Stomach (tissue), 9 donors: ENCODE measurements around the gene TANC1. TPM values are rescaled to one million over a fixed set of nuclear protein-coding genes. Genes with fewer than 3 reads are reported as not detected.

Experiments used
- DNase-seq, 2 donors: peaks; one replicate each; pipeline versions ENCODE4 v3.0.0 to v3.0.0-alpha.2; 2013 to 2019
- H3K27ac ChIP-seq, 5 donors: fragments of 200-600 bp in 4 of 5; sonication (generic) in 4 of 5; one replicate each; pipeline ENCODE4 v1.5.1; 2013 to 2019; ENCODE audit warnings: mild to moderate bottlenecking in 1 of 5, moderate library complexity in 1 of 5
- H3K27me3 ChIP-seq, 3 donors: fragments of 200-600 bp; sonication (generic); one replicate each; pipeline ENCODE4 v1.5.1; 2017 to 2019; ENCODE audit warnings: mixed run types in 1 of 3
- H3K36me3 ChIP-seq, 4 donors: fragments of 200-600 bp; sonication (generic); 1 replicate in 3 of 4; 2 replicates in 1 of 4; pipeline ENCODE4 v1.5.1; 2016 to 2019
- H3K4me1 ChIP-seq, 4 donors: fragments of 200-600 bp; sonication (generic); one replicate each; pipeline ENCODE4 v1.5.1; 2016 to 2019
- H3K4me3 ChIP-seq, 4 donors: fragments of 200-600 bp; sonication (generic) in 3 of 4; one replicate each; pipeline ENCODE4 v1.5.1; 2016 to 2019; ENCODE audit warnings: mild to moderate bottlenecking in 1 of 4
- H3K9me3 ChIP-seq, 4 donors: fragments of 200-600 bp; sonication (generic); one replicate each; pipeline ENCODE4 v1.5.1; 2016 to 2019
- EP300 ChIP-seq: sonication (generic); formaldehyde crosslinking; IDR thresholded peaks from one replicate; pipeline ENCODE4 v1.6.1; 2017; ENCODE audit warnings: antibody characterized with exemption
- POLR2A ChIP-seq, 4 donors: fragments of 450-650 bp; IDR thresholded peaks; one replicate each; pipeline ENCODE4 v1.6.1; 2016; ENCODE audit warnings: antibody characterized with exemption in 4 of 4, control low read depth in 2 of 4, mild to moderate bottlenecking in 1 of 4, moderate library complexity in 1 of 4
- POLR2AphosphoS5 ChIP-seq, 3 donors: sonication (generic); formaldehyde crosslinking; IDR thresholded peaks; one replicate each; pipeline ENCODE4 v1.6.1; 2016; ENCODE audit warnings: antibody characterized with exemption in 3 of 3
- WGBS, 5 donors: extraction: QIAGEN DNeasy Blood & Tissue Kit in 3 of 5; methylation state at CpG; one replicate each; pipeline versions ENCODE4 v1.1.5 to v1.1.7; 2013 to 2018; 5-methylcytosine and 5-hydroxymethylcytosine counted together
- intact Hi-C: fragments of 100-400 bp; cut with DNase I; formaldehyde crosslinking; loops from one replicate; pipeline ENCODE4 v1.15.1; 2023; ENCODE audit warnings: low total_unique reads
- polyA plus RNA-seq, 3 donors: library from polyadenylated mRNA; stranded (reverse); fragments of 200-250 nt; gene quantifications; one replicate each; pipeline ENCODE4 v1.2.3, GENCODE V29; 2013
- total RNA-seq, 5 donors: library from RNA; depleted of rRNA; stranded (reverse); fragments of >200 nt; gene quantifications; one replicate each; pipeline versions ENCODE4 v1.1.0 to v1.2.3, GENCODE V29; 2014 to 2016
- TF ChIP-seq, protein P1 (sequence below), 7 experiments: fragments of 450-650 bp in 4 of 7; fragments of 200-600 bp in 3 of 7; sonication (generic) in 3 of 7; IDR thresholded peaks; one replicate each; pipeline ENCODE4 v1.5.1; 2016 to 2019; ENCODE audit warnings: antibody characterized with exemption in 7 of 7, control low read depth in 2 of 7, mild to moderate bottlenecking in 1 of 7
- donor health status: healthy with polysubstance abuse.
- donor health status: Bipolar disorder and iron deficiency.
- donor health status: healthy.

Gene TANC1
- total and polyA plus RNA-seq, 8 donors: 4.9 to 59.7 (median 37.7) TPM

DNA sequence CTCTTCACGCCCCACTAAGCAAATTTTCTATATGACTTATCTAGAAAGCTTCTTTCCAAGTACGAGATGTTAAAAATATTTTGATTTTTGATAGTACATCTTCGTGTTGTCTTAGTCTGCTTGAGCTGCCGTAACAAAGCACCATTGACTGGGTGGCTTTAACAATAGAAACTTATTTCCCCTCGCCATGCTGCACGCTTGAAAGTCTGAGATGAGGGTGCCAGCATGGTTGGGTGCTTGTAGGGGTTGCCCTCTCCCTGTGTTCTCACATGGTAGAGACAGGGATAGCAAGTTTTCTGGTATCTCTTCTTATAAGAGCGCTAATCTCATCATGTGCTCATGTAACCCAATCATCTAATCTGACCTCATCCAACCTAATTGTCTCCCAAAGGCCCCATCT is 106.2 kb downstream of the TANC1 start:
- Histone ChIP-seq H3K4me3 (no peak overlapping the region), H3K4me1 (peaks cover 4 to 32% (median 24%) of the 10 kb centered on the region in 4 donors), H3K9me3 (no peaks in the 10 kb centered on the region), H3K36me3 (no peaks in the 10 kb centered on the region), H3K27me3 (no peaks in the 10 kb centered on the region), H3K27ac (no peak overlapping the region)
- no peak for TF ChIP-seq POLR2A (IDR thresholded peaks at IDR 0.05)
- no peak for TF ChIP-seq POLR2AphosphoS5 (IDR thresholded peaks at IDR 0.05)
- TF ChIP-seq, protein P1, sequence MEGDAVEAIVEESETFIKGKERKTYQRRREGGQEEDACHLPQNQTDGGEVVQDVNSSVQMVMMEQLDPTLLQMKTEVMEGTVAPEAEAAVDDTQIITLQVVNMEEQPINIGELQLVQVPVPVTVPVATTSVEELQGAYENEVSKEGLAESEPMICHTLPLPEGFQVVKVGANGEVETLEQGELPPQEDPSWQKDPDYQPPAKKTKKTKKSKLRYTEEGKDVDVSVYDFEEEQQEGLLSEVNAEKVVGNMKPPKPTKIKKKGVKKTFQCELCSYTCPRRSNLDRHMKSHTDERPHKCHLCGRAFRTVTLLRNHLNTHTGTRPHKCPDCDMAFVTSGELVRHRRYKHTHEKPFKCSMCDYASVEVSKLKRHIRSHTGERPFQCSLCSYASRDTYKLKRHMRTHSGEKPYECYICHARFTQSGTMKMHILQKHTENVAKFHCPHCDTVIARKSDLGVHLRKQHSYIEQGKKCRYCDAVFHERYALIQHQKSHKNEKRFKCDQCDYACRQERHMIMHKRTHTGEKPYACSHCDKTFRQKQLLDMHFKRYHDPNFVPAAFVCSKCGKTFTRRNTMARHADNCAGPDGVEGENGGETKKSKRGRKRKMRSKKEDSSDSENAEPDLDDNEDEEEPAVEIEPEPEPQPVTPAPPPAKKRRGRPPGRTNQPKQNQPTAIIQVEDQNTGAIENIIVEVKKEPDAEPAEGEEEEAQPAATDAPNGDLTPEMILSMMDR (IDR thresholded peaks at IDR 0.05): no peak
- no peak for TF ChIP-seq EP300
- DNase-seq: no peak
- intact Hi-C loops: no loop called here
- 94 to 99% (median 95%) methylated on average over 7 of the region's 7 CpGs for WGBS, 5 donors

DNA sequence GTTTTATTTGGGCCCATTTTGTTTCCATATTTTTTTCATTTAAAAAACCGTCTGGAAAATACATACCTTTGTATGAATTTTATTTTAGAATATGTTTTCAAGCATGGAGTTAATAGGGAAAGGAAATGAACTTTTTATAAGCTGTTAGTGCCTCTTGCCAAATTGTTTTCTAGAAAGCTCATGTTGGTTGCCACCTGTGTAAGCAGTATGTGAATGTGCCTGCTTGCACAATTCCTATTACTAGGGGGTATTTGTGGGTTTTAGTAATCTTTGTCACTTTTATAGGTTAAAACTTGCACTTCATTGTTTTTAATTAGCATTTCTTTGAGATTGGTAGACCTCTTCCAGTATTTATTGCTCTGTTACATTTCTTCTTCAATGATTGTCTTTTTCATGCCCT is 107.3 kb downstream of the TANC1 start:
- peaks cover 4 to 28% (median 21%) of the 10 kb centered on the region in 4 donors for H3K4me1 ChIP-seq
- H3K36me3 ChIP-seq: no peaks in the 10 kb centered on the region
- H3K4me3 ChIP-seq: no peak overlapping the region
- 64 to 95% (median 85%) methylated on average over 1 of the region's 1 CpG for WGBS, 5 donors
- TF ChIP-seq, protein P1 (IDR thresholded peaks at IDR 0.05): no peak
- no peak for TF ChIP-seq POLR2A (IDR thresholded peaks at IDR 0.05)
- TF ChIP-seq EP300: no peak
- TF ChIP-seq POLR2AphosphoS5 (IDR thresholded peaks at IDR 0.05): no peak
- intact Hi-C loops: no loop called here
- no peaks in the 10 kb centered on the region for H3K9me3 ChIP-seq
- H3K27ac ChIP-seq: no peak overlapping the region
- DNase-seq: no peak
- H3K27me3 ChIP-seq: no peaks in the 10 kb centered on the region

DNA sequence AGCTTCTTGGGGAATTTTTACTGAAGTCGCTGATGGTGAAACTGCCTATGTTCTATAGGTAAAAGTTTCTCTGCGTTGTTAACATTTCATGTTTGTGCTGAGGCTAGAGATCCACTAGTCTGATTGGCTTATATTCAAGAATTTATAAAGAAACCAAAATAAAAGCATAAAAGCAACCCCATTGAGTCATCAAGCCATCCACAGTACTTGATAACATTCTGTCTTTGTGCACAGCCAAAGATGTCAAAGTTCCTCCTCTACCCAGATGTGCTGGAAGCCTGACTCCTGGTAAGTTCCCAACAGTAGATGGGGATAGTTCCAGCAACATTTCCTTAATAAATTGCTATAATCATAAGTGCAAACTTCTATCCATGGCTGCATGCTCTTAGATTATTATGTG is 107.8 kb downstream of the TANC1 start:
- Histone ChIP-seq H3K27me3 (no peaks in the 10 kb centered on the region), H3K4me1 (peaks cover 4 to 28% (median 20%) of the 10 kb centered on the region in 4 donors)
- WGBS, 5 donors: 65 to 79% (median 77%) methylated on average over 2 of the region's 2 CpGs

DNA sequence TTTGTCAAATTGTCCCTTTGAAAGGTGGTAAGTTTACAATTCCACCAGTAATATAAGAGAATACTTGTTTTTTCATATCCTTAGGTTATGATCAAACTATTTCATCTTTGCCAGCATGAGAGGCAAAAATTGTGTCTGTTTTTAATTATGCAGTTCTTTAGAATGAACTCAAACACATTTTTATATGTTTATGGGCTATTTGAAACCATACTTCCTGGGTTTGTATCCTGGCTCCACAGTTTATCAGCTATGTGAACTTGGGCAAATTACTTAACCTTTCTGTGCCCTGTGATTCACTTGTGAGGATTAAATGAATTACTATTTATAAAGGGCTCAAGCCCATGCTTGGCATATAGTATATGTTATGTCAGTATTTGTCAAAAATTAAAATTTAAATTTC is 109.4 kb downstream of the TANC1 start:
- no peak overlapping the region for H3K27ac ChIP-seq
- H3K4me1 ChIP-seq: peaks cover 3 to 27% (median 14%) of the 10 kb centered on the region in 4 donors
- no peaks in the 10 kb centered on the region for H3K27me3 ChIP-seq
- H3K36me3 ChIP-seq: no peaks in the 10 kb centered on the region
- no peaks in the 10 kb centered on the region for H3K9me3 ChIP-seq
- intact Hi-C loops: no loop called here
- no peak overlapping the region for H3K4me3 ChIP-seq
- no peak for DNase-seq
- TF ChIP-seq EP300 (no peak), POLR2A (IDR thresholded peaks at IDR 0.05) (no peak), POLR2AphosphoS5 (IDR thresholded peaks at IDR 0.05) (no peak)
- TF ChIP-seq, protein P1 (IDR thresholded peaks at IDR 0.05): no peak

More for the DNA sequence above, 107.8 kb downstream of the TANC1 start:
- intact Hi-C loops: no loop called here
- no peaks in the 10 kb centered on the region for H3K36me3 ChIP-seq
- H3K27ac ChIP-seq: no peak overlapping the region
- DNase-seq: peak in 1 of 2 donors; percentile 52
- TF ChIP-seq, protein P1 (IDR thresholded peaks at IDR 0.05): no peak
- peak in 1 of 3 donors; percentile 9 for TF ChIP-seq POLR2AphosphoS5 (IDR thresholded peaks at IDR 0.05)
- no peak for TF ChIP-seq EP300
- no peak overlapping the region for H3K4me3 ChIP-seq
- no peaks in the 10 kb centered on the region for H3K9me3 ChIP-seq
